GM19023 (cell line): ENCODE measurements around the gene FOXRED1.
"Not testable (repeated sequence)": the region's sequence is repeated elsewhere in the genome, so short reads cannot be mapped to it uniquely, and the experiment has no call there.

Experiments
- ATAC-seq: cut with Tn5 transposase; IDR thresholded peaks from one replicate; pipeline ENCODE4 v1.9.1; 2021; ENCODE audit warnings: mild to moderate bottlenecking, moderate library complexity; ENCODE audit not compliant: unreplicated experiment

FOXRED1 gene

GRCh38 chr11:126268708-126269579 is at the start of gene FOXRED1, which contains the start of gene SRPRA:
FOXRED1 (plus strand) TSS chr11:126269154; CDS start chr11:126269207, 53 bp downstream.
SRPRA (minus strand) TSS chr11:126268895; CDS start chr11:126268804, 91 bp downstream.
- ATAC-seq: peak; percentile 99

DNA sequence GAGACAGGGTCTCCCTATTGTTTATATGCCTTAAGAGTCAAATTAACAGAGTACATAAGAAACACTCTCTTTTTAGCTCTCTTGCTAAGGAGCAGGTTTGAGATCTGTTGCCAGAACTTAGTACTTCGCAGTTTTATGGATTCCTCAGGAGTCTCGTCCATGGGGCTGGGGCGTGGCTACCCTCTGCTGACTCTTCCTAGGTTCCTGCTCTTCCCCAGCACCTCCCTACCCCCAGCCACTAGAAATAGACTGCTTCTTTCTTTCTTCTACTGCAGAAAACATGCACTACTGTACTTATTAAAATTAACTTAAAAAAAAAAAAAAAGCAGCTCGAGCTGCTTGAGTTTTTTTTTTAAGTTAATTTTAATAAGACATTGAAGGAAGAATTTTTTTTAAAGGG is 49.4 kb upstream of the FOXRED1 start:
- ATAC-seq: no peak

DNA sequence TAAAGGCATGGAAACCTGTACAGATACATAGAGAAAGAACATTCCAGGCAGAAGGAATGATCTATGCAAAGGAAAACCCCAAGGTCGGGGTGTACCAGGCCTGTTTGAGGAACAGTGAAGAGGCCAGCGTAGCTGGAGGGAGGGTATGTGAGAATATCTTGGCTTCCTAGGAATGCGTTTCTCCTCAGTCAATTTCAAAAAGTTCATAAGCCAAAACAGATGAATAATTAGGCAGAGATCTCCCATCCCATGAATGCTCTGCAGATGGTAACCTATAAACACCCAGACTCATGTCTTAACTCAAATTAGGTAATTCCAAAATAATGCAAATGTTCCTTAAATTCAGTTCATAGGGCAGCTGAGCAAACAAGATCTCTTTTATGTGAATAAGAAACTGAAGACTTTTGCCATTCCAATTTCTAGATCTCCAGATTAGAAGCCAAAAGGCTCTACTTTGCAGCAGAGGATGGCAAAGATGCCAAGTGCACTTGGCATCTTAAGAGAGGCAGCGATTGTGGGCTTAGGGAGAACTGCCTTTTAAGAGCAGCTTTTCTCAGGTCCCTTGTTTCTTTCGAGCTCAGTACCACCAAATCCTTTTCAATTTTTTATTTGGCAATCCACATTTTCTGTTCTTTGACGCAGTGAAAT is 44.2 kb upstream of the FOXRED1 start:
- no peak for ATAC-seq

DNA sequence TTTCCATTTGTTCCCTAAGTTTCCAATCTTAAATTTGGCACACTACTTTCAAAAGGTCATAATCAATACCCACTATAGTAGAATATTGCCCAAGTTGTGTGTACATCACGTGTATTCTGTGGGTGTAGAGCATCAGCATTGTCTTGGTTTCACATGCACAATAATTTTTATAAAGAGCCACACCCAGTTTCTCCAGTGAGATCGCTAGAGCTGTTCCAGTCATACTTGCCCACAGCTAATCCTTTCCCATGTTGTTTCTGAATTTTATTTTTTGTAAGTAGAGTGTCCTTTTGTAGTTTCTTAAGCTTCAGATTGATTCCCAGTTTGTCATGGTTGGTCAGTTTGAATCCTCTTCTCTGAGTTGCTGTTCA is 43.7 kb upstream of the FOXRED1 start:
- ATAC-seq: no peak

- ATAC-seq: no peak
These were observed 42.4 kb upstream of the FOXRED1 start for GRCh38 chr11:126226334-126227084.

GRCh38 chr11:126229858-126230540 is 39.0 kb upstream of the FOXRED1 start:
- ATAC-seq: no peak

DNA sequence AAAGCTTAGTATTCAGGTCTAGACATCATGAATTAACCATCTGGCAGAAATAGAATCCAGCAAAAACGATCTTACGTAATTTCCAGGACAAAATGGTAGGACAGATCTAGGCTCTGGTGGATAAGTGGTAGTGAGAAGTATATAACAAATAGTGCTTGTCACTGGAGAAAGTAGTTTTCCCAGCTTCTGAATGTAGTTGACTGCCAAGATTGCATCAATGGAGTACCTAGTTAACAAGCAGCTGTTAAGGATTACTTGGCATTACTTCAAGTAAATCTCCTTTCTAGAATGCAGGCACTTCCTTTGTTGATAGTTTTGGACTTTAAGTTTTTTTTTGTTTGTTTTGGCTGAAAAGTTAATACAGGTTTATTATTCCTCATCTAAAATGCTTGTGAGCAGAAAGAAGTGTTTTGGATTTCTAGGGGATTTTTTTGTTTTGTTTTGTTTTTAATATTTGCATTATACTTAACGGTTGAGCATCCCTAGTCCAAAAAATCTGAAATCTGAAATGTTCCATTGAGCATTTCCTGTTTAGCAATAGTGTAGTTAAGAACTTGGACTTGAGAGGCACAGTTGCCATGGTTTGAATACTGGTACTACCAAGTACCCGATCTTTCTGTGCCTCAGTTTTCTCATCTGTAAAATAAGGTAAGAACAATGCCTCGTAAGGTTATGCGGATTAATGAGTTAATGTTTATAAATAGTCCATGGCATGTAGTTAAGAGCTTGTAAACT is 37.1 kb upstream of the FOXRED1 start:
- ATAC-seq: no peak

DNA sequence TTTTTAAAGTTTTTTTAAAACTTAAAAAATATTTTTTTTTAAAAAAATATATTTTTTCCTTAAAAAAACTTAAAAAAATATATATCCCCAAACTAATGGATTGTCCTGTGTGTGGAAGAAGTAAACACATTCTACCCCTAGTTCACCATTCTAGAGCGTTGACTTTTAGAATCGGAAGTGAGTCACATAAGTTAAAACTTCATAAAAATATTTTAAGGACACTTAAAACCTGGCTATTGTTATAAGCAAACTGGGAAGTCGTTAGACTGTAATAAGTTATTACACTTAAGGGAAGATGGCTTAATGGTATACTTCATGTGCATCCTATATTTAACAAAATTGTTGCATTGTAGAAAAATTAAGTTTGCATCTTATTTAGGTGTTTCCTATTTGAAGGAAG is 36.3 kb upstream of the FOXRED1 start:
- ATAC-seq: no peak

- ATAC-seq: no peak
These were observed 35.6 kb upstream of the FOXRED1 start for GRCh38 chr11:126233391-126233790.

- ATAC-seq: no peak
These were observed 22.3 kb upstream of the FOXRED1 start for GRCh38 chr11:126246636-126247035.

DNA sequence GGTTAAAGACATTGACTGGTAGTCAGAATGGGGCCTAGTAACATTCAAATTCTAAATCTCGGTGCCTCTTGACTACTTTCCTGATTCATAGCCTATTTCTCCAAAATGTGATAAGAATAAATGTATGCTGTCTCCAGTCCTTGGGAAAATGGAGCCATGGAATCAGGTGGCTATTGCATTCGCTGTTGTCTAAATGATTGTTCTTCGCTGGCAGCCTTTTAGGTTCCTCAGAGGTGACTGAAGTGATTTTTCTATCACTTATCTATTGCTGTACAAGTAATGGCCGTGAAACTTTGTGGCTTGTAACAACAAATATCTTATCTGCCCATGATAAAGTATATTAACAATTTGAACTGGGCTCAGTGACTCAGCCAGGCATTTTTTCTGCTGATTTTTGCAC is 15.7 kb upstream of the FOXRED1 start:
- no peak for ATAC-seq

DNA sequence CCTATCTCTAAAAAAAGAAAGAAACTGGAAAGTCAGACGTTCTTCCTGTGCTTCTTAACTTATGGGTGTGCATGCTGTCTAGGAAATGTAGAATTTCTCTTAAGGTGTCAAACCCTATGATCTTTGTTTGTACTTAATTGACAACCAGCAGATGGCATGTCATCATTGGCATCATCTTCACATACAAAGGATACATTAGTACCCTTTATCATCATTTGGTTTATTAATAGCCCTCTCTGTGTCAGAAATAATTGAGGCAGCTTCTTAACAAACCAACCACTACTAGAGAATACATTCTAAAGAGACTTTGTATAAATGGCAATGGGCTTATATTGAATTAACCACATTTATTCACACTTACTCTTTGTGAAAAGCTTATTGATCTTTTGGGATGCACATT is 14.1 kb upstream of the FOXRED1 start:
- no peak for ATAC-seq

DNA sequence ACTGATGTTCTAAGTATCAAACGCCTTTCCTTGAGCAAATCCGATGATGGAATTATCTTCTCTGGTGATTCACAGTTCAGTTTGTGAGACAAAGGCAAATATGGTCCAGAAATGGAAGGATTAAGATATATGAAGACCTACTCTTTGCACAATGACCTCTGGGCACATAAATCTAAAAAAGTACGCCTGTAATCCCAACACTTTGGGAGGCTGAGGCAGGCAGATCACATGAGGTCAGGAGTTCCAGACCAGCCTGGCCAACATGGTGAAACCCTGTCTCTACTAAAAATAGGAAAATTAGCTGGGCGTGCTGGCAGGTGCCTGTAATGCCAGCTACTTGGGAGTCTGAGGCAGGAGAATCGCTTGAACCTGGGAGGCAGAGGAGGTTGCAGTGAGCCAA is 13.4 kb upstream of the FOXRED1 start:
- ATAC-seq: not testable (repeated sequence)

GRCh38 chr11:126256216-126256615 is 12.7 kb upstream of the FOXRED1 start:
- ATAC-seq: no peak

GRCh38 chr11:126257144-126257543 is 11.8 kb upstream of the FOXRED1 start:
- ATAC-seq: no peak

GRCh38 chr11:126257764-126258163 is 11.2 kb upstream of the FOXRED1 start:
- no peak for ATAC-seq

GRCh38 chr11:126262216-126262615 is 6.7 kb upstream of the FOXRED1 start:
- ATAC-seq: no peak

GRCh38 chr11:126263489-126263888 is 5.5 kb upstream of the FOXRED1 start:
- ATAC-seq: no peak

DNA sequence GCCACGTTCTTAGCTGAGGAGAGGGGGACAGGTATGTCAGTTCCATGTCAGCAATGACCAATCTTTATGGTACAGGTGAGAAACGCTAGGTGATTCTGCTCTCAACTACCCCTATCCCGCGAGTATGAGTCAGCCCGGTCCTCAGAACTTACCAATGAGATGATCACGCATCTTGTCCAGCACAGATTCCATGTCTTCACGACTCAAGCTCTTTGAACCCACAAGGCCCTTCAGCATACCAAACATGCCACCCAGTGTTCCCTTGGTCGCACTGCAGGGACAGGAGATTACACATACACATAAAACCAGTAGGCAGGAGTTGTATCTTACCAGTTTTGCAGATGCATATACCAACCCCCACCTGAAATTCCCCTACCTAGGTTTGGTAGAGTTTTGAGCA is 3.1 kb upstream of the FOXRED1 start:
- no peak for ATAC-seq

GRCh38 chr11:126267650-126268049 is 1.3 kb upstream of the FOXRED1 start:
- ATAC-seq: no peak
